Duodenal mucosa (tissue), 2 donors: ENCODE data around the gene TNFRSF8.

Experiments used
- H3K27ac ChIP-seq: one replicate; pipeline ENCODE4 v1.7.0; 2013; ENCODE audit warnings: low read depth, low read length
- H3K27me3 ChIP-seq, 2 donors: one replicate each; pipeline ENCODE4 v1.7.0; 2013; ENCODE audit warnings: low read length in 2 of 2, control low read depth in 1 of 2; ENCODE audit not compliant: insufficient read depth in 2 of 2, control insufficient read depth in 1 of 2
- H3K36me3 ChIP-seq, 2 donors: one replicate each; pipeline ENCODE4 v1.7.0; 2013; ENCODE audit warnings: low read length in 2 of 2, control low read depth in 1 of 2; ENCODE audit not compliant: insufficient read depth in 2 of 2, control insufficient read depth in 1 of 2
- H3K4me1 ChIP-seq, 2 donors: one replicate each; pipeline ENCODE4 v1.7.0; 2013; ENCODE audit warnings: low read length in 2 of 2, control low read depth in 1 of 2; ENCODE audit not compliant: insufficient read depth in 2 of 2, control insufficient read depth in 1 of 2
- H3K4me3 ChIP-seq, 2 donors: one replicate each; pipeline ENCODE4 v1.7.0; 2013; ENCODE audit warnings: low read length in 2 of 2, low read depth in 1 of 2
- H3K9ac ChIP-seq, 2 donors: one replicate each; pipeline ENCODE4 v1.7.0; 2013; ENCODE audit warnings: low read length in 2 of 2, low read depth in 1 of 2
- H3K9me3 ChIP-seq, 2 donors: one replicate each; pipeline ENCODE4 v1.7.0; 2013; ENCODE audit warnings: low read length in 2 of 2, control low read depth in 1 of 2; ENCODE audit not compliant: control insufficient read depth in 1 of 2

The TNFRSF8 gene

GRCh38 chr1:12188657-12189327 is 125.7 kb downstream of the TNFRSF8 start:
- Histone ChIP-seq H3K36me3 (peaks cover 17 to 38% of the 10 kb centered on the region in 2 donors), H3K27me3 (no peaks in the 10 kb centered on the region), H3K27ac (no peak overlapping the region), H3K9me3 (no peaks in the 10 kb centered on the region), H3K4me1 (peaks cover 47 to 49% of the 10 kb centered on the region in 2 donors), H3K9ac (no peak overlapping the region), H3K4me3 (no peak overlapping the region)

GRCh38 chr1:12189328-12189682 is 126.2 kb downstream of the TNFRSF8 start:
- peaks cover 22 to 43% of the 10 kb centered on the region in 2 donors for H3K36me3 ChIP-seq
- H3K27me3 ChIP-seq, result no peaks in the 10 kb centered on the region
- no peak overlapping the region for H3K4me3 ChIP-seq
- no peaks in the 10 kb centered on the region for H3K9me3 ChIP-seq
- H3K9ac ChIP-seq, result no peak overlapping the region
- peaks cover 43 to 49% of the 10 kb centered on the region in 2 donors for H3K4me1 ChIP-seq
- H3K27ac ChIP-seq, result no peak overlapping the region

GRCh38 chr1:12191242-12192032 is 128.3 kb downstream of the TNFRSF8 start:
- H3K9ac ChIP-seq, result no peak overlapping the region
- H3K27me3 ChIP-seq, result no peaks in the 10 kb centered on the region
- no peak overlapping the region for H3K4me3 ChIP-seq
- H3K9me3 ChIP-seq, result no peaks in the 10 kb centered on the region
- H3K27ac ChIP-seq, result no peak overlapping the region
- peaks cover 26 to 27% of the 10 kb centered on the region in 2 donors for H3K4me1 ChIP-seq
- peaks cover 22 to 54% of the 10 kb centered on the region in 2 donors for H3K36me3 ChIP-seq
